Thoracic aorta (tissue), 2 donors: ENCODE results near the gene MMS22L. TPM values are rescaled to one million over a fixed set of nuclear protein-coding genes. Genes with fewer than 3 reads are reported as not detected.

ENCODE experiments used
- ATAC-seq: fragments of 150-250 bp; one replicate; pipeline ENCODE4 v1.8.0; 2017; ENCODE audit warnings: low read depth; ENCODE audit not compliant: insufficient number of reproducible peaks, low FRiP score
- DNase-seq: peaks from one replicate; pipeline ENCODE4 v3.0.0-alpha.2; 2020; ENCODE audit warnings: low spot score
- H3K27ac ChIP-seq, 2 donors: fragments of 200-600 bp; sonication (generic); 1 replicate in 1 of 2; 2 replicates in 1 of 2; pipeline ENCODE4 v1.5.1; 2016; ENCODE audit warnings: mild to moderate bottlenecking in 2 of 2, moderate library complexity in 2 of 2
- H3K27me3 ChIP-seq: fragments of 200-600 bp; sonication (generic); replicated peaks from 2 replicates; pipeline ENCODE4 v1.6.0; 2016; ENCODE audit warnings: mild to moderate bottlenecking; ENCODE audit not compliant: insufficient read depth
- H3K36me3 ChIP-seq: fragments of 200-600 bp; sonication (generic); one replicate; pipeline ENCODE4 v1.5.1; 2016
- H3K4me1 ChIP-seq, 2 donors: fragments of 200-600 bp; sonication (generic); 1 replicate in 1 of 2; 2 replicates in 1 of 2; pipeline versions ENCODE4 v1.5.1 to v1.6.0; 2016; ENCODE audit warnings: low read depth in 2 of 2, mild to moderate bottlenecking in 1 of 2; ENCODE audit not compliant: control insufficient read depth in 1 of 2
- H3K4me3 ChIP-seq: fragments of 200-600 bp; sonication (generic); 2 replicates; pipeline ENCODE4 v1.5.1; 2016; ENCODE audit warnings: mild to moderate bottlenecking
- H3K9me3 ChIP-seq: fragments of 200-600 bp; sonication (generic); 2 replicates; pipeline ENCODE4 v1.5.1; 2016
- total RNA-seq, 2 donors: library from RNA; depleted of rRNA; stranded (reverse); fragments of >200 nt; gene quantifications; one replicate each; pipeline versions ENCODE4 v1.1.0 to v1.2.3, GENCODE V29; 2016
- TF ChIP-seq, protein P1 (sequence below): fragments of 200-600 bp; sonication (generic); IDR thresholded peaks from one replicate; pipeline ENCODE4 v1.5.1; 2019; ENCODE audit warnings: antibody characterized with exemption

MMS22L gene
- total RNA-seq, 2 donors from 2014 or later, result 4.3 to 5.3 TPM

DNA sequence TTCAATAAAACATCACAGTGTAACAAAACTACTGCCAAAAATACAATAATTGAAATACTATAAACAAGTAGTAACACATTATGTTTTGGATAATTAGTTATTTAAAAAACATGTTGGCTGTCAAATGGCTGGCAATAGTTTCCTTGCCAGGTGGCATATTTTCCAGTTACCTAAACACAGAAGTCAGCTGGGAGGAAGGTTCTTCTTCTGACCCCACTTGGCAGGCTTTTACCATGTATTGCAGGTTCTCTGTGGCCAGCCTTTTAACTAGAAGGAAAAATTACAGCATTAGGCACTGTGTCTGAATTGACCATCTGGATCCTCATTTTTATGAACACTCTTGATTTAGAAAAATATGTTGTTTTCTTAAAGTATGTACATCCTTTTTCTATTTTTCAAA lies 131.4 kb downstream of the MMS22L start:
- Histone ChIP-seq H3K27me3 (no peaks in the 10 kb centered on the region), H3K27ac (no peak overlapping the region), H3K4me3 (no peak overlapping the region), H3K9me3 (no peaks in the 10 kb centered on the region), H3K4me1 (no peaks in the 10 kb centered on the region), H3K36me3 (no peaks in the 10 kb centered on the region)
- ATAC-seq (no peak), DNase-seq (no peak)
- TF ChIP-seq, protein P1, sequence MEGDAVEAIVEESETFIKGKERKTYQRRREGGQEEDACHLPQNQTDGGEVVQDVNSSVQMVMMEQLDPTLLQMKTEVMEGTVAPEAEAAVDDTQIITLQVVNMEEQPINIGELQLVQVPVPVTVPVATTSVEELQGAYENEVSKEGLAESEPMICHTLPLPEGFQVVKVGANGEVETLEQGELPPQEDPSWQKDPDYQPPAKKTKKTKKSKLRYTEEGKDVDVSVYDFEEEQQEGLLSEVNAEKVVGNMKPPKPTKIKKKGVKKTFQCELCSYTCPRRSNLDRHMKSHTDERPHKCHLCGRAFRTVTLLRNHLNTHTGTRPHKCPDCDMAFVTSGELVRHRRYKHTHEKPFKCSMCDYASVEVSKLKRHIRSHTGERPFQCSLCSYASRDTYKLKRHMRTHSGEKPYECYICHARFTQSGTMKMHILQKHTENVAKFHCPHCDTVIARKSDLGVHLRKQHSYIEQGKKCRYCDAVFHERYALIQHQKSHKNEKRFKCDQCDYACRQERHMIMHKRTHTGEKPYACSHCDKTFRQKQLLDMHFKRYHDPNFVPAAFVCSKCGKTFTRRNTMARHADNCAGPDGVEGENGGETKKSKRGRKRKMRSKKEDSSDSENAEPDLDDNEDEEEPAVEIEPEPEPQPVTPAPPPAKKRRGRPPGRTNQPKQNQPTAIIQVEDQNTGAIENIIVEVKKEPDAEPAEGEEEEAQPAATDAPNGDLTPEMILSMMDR, result no peak

DNA sequence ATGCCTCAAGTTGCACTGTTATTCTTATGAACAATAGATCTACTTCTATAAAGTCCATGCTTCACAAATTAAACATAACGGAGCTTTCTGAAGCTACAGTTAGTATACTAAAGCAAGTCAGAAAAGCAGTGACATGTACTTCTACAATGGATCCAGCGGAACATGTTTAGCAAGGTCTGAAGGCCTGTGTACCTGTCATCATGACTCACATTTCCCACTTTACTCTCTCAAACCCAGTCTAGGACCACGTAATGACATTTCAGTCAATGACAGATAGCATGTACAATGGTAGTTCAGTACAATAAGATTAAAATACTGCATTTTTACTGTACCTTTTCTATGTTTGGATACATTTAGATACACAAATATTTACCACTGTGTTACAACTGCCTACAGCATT lies 132.1 kb downstream of the MMS22L start:
- Histone ChIP-seq H3K4me1 (no peaks in the 10 kb centered on the region), H3K9me3 (no peaks in the 10 kb centered on the region), H3K27ac (no peak overlapping the region), H3K4me3 (no peak overlapping the region), H3K27me3 (no peaks in the 10 kb centered on the region), H3K36me3 (no peaks in the 10 kb centered on the region)
- no peak for DNase-seq
- ATAC-seq, result no peak
- TF ChIP-seq, protein P1, result no peak

DNA sequence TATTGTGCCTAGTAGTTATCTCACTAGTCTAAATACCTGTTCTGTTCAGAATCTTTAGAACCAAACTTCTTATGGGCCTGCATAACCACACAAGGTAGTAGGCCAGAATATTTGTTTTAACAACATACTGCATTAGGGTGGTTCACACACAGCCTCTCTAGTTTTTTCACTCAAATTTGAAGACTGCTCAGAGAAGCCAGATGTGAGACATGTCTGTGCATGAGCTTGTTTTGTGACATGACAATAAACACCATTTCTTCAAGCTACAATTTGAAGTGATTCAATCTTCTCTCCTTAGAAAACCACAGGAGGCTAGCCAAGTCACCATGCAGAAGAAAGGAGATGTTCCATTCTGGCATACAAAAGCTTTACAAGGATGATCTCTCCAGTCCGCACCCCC lies 135.6 kb downstream of the MMS22L start:
- ATAC-seq (no peak), DNase-seq (no peak)
- Histone ChIP-seq H3K27ac (no peak overlapping the region), H3K4me1 (no peaks in the 10 kb centered on the region), H3K9me3 (no peaks in the 10 kb centered on the region), H3K36me3 (no peaks in the 10 kb centered on the region), H3K4me3 (no peak overlapping the region), H3K27me3 (no peaks in the 10 kb centered on the region)
- TF ChIP-seq, protein P1, result no peak

DNA sequence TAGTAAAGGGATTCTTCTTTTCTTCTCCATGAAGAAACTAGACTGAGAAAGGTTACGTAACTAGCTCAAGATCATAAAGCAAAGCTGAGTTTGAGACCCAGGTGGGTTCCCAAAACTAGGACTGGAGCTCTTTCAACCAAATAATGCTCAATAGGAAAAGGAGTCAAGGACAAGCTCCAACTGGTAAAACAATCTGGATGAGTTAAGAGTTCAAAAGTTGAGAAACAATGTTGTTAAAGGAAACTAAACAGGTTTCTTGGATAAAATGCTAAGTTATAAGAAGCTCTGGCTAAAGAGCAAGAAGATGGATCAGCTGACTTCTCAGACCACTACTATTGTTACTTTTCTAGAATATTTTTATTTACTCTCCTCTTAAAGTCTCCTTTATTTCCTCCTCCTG lies 137.3 kb downstream of the MMS22L start:
- TF ChIP-seq, protein P1, result no peak
- H3K9me3 ChIP-seq, result no peaks in the 10 kb centered on the region
- no peaks in the 10 kb centered on the region for H3K4me1 ChIP-seq
- H3K27me3 ChIP-seq, result no peaks in the 10 kb centered on the region
- ATAC-seq (no peak), DNase-seq (no peak)
- H3K27ac ChIP-seq, result no peak overlapping the region
- no peak overlapping the region for H3K4me3 ChIP-seq
- H3K36me3 ChIP-seq, result no peaks in the 10 kb centered on the region

DNA sequence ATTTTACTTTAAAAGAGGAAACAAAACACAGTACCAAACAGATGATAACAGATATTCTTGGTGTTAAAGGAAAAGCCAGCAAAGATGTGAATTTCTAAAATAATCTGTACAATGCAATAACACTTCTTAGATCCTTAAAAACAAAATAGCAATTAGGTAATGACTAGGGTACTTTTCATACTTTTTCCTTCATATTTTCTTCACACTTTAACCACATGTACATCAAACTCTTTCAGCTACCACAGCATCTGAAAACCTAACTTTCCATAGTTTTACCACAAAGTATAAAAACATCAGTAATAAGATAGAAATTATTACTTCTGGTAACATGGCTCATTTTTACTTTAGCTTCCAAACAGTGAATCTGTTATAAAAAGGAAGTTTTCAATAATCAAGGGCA lies 141.3 kb downstream of the MMS22L start:
- no peak overlapping the region for H3K27ac ChIP-seq
- no peak overlapping the region for H3K4me3 ChIP-seq
- no peak for DNase-seq
- TF ChIP-seq, protein P1, result no peak
- H3K9me3 ChIP-seq, result no peaks in the 10 kb centered on the region
- H3K27me3 ChIP-seq, result no peaks in the 10 kb centered on the region
- ATAC-seq, result no peak
- no peaks in the 10 kb centered on the region for H3K36me3 ChIP-seq
- H3K4me1 ChIP-seq, result no peaks in the 10 kb centered on the region
